Measurements from ENCODE around the gene LIMS4. TPM values are rescaled to one million over a fixed set of nuclear protein-coding genes. Genes with fewer than 3 reads are reported as not detected.

The LIMS4 gene
- total RNA-seq, 1 donor from 2014 or later: 10.8 TPM

Other genes with a start within 250 kb of the LIMS4 start
- 109 TPM for gene RGPD6, start 104.4 kb upstream of the LIMS4 start, total RNA-seq (ENCODE audit: insufficient read depth, low replicate concordance)
- 11.6 TPM for gene BUB1, start 205.2 kb upstream of the LIMS4 start, total RNA-seq (ENCODE audit: insufficient read depth, low replicate concordance)